ENCODE data around the gene AP4B1.

The AP4B1 gene

GRCh38 chr1:113893267-113893666, 11.3 kb downstream of the AP4B1 start:
- Histone ChIP-seq H3K9ac (ENCODE audit: low read depth, low read length) (no peak overlapping the region), H3K9me3 (ENCODE audit: control insufficient read depth, insufficient read depth, low read length) (no peaks in the 10 kb centered on the region), H3K36me3 (ENCODE audit: insufficient read depth, low read length) (peaks cover 2% of the 10 kb centered on the region), H3K4me1 (ENCODE audit: insufficient read depth, low read length) (no peaks in the 10 kb centered on the region)

DNA sequence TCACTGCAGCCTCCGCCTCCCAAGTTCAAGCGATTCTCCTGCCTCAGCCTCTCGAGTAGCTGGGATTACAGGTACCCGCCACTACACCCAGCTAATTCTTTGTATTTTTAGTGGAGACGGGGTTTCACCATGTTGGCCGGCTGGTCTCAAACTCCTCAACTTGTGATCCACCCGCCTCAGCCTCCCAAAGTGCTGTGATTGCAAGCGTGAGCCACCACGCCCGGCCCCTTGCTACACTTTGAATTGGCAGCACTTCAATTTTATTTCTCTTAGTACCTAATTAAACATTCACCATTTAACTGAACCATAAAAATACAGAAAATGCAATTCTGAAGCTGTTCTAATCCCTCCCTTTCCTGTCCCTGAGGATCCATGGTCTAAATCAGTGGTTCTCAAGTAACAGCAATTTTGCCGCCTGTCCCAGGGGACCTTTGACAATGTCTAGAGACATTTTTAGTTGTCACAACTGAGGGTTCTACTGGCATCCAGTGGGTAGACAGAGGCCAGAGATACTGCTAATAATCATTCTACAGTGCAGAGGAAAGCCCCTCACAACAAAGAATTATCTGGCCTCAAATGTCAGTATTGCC, 12.9 kb downstream of the AP4B1 start:
- Histone ChIP-seq H3K36me3 (ENCODE audit: insufficient read depth, low read length) (peaks cover 2% of the 10 kb centered on the region; the same call in 1 of the 2 replicates), H3K4me1 (ENCODE audit: insufficient read depth, low read length) (no peaks in the 10 kb centered on the region), H3K9ac (ENCODE audit: low read depth, low read length) (no peak overlapping the region), H3K9me3 (ENCODE audit: control insufficient read depth, insufficient read depth, low read length) (no peaks in the 10 kb centered on the region)

DNA sequence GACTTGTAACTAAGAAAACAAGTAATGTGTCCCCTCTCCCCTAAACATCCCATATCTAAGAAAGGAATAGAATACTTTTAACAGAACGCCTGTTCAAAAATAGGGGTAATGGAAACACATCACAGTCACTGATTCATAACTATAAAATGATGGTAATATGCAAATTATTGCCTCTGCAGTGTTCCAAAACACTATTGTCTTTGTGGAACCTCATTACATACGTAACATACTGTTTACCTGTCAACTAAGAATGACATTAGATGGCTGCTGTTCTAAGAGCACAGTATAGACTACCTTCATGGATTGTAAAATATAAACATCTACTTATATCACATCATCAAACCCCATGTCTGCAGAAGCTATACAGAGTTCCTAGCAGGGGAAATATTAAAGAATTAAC, 13.8 kb downstream of the AP4B1 start:
- Histone ChIP-seq H3K36me3 (ENCODE audit: insufficient read depth, low read length) (no peaks in the 10 kb centered on the region), H3K9me3 (ENCODE audit: control insufficient read depth, insufficient read depth, low read length) (no peaks in the 10 kb centered on the region), H3K4me1 (ENCODE audit: insufficient read depth, low read length) (no peaks in the 10 kb centered on the region), H3K9ac (ENCODE audit: low read depth, low read length) (no peak overlapping the region)

GRCh38 chr1:113887402-113888175, 17.0 kb downstream of the AP4B1 start, which contains the start of gene BCL2L15:
BCL2L15 (minus strand) TSS chr1:113887581; CDS start chr1:113887375, 206 bp downstream.
- Histone ChIP-seq H3K9ac (ENCODE audit: low read depth, low read length) (no peak within 1 kb of the TSS), H3K36me3 (ENCODE audit: insufficient read depth, low read length) (no peaks in the 10 kb centered on the region), H3K4me1 (ENCODE audit: insufficient read depth, low read length) (no peaks in the 10 kb centered on the region), H3K9me3 (ENCODE audit: control insufficient read depth, insufficient read depth, low read length) (no peaks in the 10 kb centered on the region)

DNA sequence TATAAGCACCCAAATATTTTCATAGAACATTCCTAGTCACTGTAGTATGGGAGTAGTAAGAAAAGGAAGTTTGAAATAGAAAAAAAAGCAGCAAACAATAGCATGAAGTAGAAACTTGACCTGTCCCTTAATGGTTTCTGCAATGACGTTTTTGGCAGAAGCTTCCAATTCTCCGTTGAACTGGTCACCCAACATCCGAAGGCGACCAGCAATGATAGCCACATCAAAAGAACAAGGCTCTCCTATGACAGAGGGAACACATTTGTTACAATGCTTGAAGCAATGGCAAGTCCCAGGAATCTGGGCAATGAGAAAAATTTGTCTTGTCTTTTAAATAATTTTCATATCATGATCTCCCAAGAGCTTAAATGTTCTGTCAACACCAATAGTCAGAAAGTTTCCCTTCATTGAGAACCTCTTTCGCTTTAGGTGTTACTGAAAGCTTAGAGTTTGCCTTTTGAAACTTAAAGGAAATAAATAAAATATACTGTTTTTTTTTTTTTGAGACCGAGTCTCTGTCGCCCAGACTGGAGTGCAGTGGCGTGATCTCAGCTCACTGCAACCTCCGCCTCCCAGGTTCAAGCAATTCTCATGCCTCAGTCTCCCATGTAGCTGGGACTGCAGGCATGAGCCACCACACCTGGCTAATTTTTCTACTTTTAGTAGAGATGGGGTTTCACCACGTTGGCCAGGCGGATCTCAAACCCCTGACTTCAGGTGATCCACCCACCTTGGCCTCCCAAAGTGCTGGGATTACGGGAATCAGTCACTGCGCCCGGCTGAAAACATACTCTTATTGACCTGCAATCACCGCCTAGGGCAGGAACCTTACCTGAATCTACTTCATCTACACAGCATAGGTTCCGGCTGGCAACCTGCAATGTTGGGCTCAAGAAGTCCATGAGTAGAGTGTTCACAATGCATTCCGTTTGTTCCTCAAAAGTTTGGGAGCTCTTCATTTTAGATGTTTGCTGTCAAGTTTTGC, 17.9 kb downstream of the AP4B1 start:
- H3K36me3 ChIP-seq (ENCODE audit: insufficient read depth, low read length): no peaks in the 10 kb centered on the region
- no peaks in the 10 kb centered on the region for H3K9me3 ChIP-seq (ENCODE audit: control insufficient read depth, insufficient read depth, low read length)
- no peak overlapping the region for H3K9ac ChIP-seq (ENCODE audit: low read depth, low read length)
- no peaks in the 10 kb centered on the region for H3K4me1 ChIP-seq (ENCODE audit: insufficient read depth, low read length)

- H3K9me3 ChIP-seq (ENCODE audit: control insufficient read depth, insufficient read depth, low read length): no peaks in the 10 kb centered on the region
- H3K9ac ChIP-seq (ENCODE audit: low read depth, low read length): no peak overlapping the region
- no peaks in the 10 kb centered on the region for H3K36me3 ChIP-seq (ENCODE audit: insufficient read depth, low read length)
- H3K4me1 ChIP-seq (ENCODE audit: insufficient read depth, low read length): no peaks in the 10 kb centered on the region
Observed at GRCh38 chr1:113881661-113882060, 22.9 kb downstream of the AP4B1 start.

GRCh38 chr1:113879739-113880038, 24.9 kb downstream of the AP4B1 start:
- Histone ChIP-seq H3K9ac (ENCODE audit: low read depth, low read length) (no peak overlapping the region), H3K4me1 (ENCODE audit: insufficient read depth, low read length) (no peaks in the 10 kb centered on the region), H3K36me3 (ENCODE audit: insufficient read depth, low read length) (no peaks in the 10 kb centered on the region), H3K9me3 (ENCODE audit: control insufficient read depth, insufficient read depth, low read length) (no peaks in the 10 kb centered on the region)

- Histone ChIP-seq H3K9me3 (ENCODE audit: control insufficient read depth, insufficient read depth, low read length) (no peaks in the 10 kb centered on the region), H3K4me1 (ENCODE audit: insufficient read depth, low read length) (peaks cover 5% of the 10 kb centered on the region; the same call in 1 of the 2 replicates), H3K9ac (ENCODE audit: low read depth, low read length) (no peak overlapping the region), H3K36me3 (ENCODE audit: insufficient read depth, low read length) (no peaks in the 10 kb centered on the region)
Observed at GRCh38 chr1:113876176-113876575, 28.4 kb downstream of the AP4B1 start.

DNA sequence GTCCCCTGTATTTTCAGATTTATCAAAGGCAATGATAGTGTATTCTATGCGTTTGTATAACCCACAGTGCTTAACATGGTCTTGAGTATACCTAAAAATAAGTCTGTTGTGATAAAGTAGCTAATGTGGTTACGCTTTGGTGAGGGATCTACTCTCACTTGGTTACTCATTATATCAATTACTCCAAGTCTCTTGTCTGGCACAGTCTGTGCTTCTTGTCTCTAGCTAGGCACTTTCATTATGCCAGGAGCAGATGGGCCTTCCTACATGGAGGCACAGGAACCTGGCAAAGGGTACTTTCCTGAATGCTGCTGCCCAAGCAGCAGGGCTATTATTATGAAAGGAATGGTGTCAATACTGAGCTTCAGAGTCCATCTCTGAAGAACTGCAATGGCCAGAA, 28.9 kb downstream of the AP4B1 start:
- H3K9me3 ChIP-seq (ENCODE audit: control insufficient read depth, insufficient read depth, low read length): no peaks in the 10 kb centered on the region
- H3K4me1 ChIP-seq (ENCODE audit: insufficient read depth, low read length): peaks cover 5% of the 10 kb centered on the region; the same call in 1 of the 2 replicates
- H3K9ac ChIP-seq (ENCODE audit: low read depth, low read length): no peak overlapping the region
- H3K36me3 ChIP-seq (ENCODE audit: insufficient read depth, low read length): no peaks in the 10 kb centered on the region

- Histone ChIP-seq H3K9ac (ENCODE audit: low read depth, low read length) (no peak overlapping the region), H3K9me3 (ENCODE audit: control insufficient read depth, insufficient read depth, low read length) (no peaks in the 10 kb centered on the region), H3K4me1 (ENCODE audit: insufficient read depth, low read length) (peaks cover 5% of the 10 kb centered on the region; the same call in 1 of the 2 replicates), H3K36me3 (ENCODE audit: insufficient read depth, low read length) (no peaks in the 10 kb centered on the region)
Observed at GRCh38 chr1:113874012-113874879, 30.4 kb downstream of the AP4B1 start.

- H3K9me3 ChIP-seq (ENCODE audit: control insufficient read depth, insufficient read depth, low read length): no peaks in the 10 kb centered on the region
- H3K36me3 ChIP-seq (ENCODE audit: insufficient read depth, low read length): no peaks in the 10 kb centered on the region
- H3K4me1 ChIP-seq (ENCODE audit: insufficient read depth, low read length): peaks cover 5% of the 10 kb centered on the region; the same call in 1 of the 2 replicates
- H3K9ac ChIP-seq (ENCODE audit: low read depth, low read length): no peak overlapping the region
Observed at GRCh38 chr1:113872219-113872935, 32.2 kb downstream of the AP4B1 start.

DNA sequence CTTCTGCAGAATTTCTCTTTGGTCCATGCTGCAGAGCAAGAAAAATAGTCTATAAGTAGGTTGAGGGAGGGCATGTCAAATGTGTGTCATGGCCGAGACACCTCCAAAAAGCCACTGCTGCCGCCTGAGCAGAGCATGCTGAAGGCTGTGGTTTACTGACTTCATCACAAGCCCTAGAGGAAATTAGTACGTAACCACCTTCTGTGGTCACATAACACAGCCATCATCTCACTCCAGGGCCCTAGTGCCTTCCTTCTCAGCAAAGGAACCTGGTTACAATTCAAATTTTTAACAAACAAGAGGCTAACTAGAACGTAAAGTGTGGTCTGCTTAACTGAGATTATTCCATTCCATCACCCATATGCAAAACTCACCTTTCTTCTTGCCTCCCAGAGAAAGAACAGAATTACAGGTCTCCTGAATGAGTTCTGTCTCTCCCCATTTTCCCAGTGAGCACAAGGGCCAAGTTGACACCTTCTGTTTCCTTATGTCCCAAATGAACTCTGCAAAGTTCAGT, 32.9 kb downstream of the AP4B1 start, which contains the start of gene PTPN22:
PTPN22 (minus strand) TSS at position 116 of the 517 bp plus-strand sequence.
- Histone ChIP-seq H3K9me3 (ENCODE audit: control insufficient read depth, insufficient read depth, low read length) (no peaks in the 10 kb centered on the region), H3K36me3 (ENCODE audit: insufficient read depth, low read length) (no peaks in the 10 kb centered on the region), H3K4me1 (ENCODE audit: insufficient read depth, low read length) (peaks cover 5% of the 10 kb centered on the region; the same call in 1 of the 2 replicates), H3K9ac (ENCODE audit: low read depth, low read length) (no peak within 1 kb of the TSS)

DNA sequence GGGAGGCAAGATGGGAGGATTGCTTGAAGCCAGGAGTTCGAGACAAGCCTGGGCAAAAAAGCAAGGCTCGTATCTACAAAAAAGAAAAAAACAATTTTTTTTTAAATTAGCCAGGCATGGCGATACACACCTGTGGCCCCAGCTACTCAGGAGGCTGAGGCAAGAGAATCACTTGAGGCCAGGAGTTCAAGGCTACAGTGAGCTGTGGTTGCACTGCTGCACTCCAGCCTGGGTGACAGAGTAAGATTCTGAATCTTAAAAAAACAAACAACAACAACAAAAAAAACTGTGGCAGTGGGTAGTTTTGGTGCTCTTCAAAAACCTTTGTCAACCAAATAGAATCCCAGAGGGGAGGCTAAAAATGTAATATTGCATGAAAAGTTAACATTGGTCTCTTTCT, 33.8 kb downstream of the AP4B1 start:
- Histone ChIP-seq H3K9me3 (ENCODE audit: control insufficient read depth, insufficient read depth, low read length) (no peaks in the 10 kb centered on the region), H3K36me3 (ENCODE audit: insufficient read depth, low read length) (no peaks in the 10 kb centered on the region), H3K4me1 (ENCODE audit: insufficient read depth, low read length) (peaks cover 5% of the 10 kb centered on the region; the same call in 1 of the 2 replicates), H3K9ac (ENCODE audit: low read depth, low read length) (no peak overlapping the region)

Data from ES-I3 (cell line).